ENCODE results near the gene UVRAG.

The UVRAG gene

DNA sequence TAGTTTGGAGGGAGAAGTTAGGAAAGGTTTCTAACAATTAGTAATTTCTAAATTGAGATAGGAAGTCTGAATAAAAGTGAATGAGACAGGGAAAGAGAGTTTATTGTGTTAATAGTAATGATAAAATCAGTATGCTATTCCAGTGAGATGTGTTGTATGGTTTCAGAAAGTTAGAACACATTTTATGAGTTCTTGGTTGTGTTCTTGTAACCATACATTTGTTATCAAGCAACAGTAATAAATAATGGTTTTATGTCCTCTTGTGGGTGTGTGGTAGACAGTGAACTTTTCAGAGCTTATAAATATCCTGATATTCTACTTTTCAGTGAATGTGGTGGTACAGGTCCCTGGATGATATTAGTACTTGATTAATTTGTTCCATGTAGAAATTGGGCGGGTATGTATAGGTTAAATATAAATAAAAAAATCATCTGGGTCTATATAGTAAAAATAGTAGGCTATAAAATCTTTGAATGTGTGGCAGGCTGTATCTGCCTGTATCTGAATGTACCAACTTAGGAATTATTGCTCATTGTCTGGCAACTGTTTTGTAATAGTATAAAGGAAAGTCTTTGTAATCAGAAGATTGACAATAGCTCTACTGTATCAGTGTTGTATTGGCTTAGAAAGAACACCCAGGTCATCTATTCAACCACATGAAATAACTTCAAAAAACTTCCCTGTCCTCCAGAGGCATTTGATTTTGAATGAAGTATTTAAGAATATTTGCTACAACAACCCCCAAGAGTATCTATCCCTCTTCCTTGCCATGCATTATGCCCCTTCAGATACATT, 54.8 kb downstream of the UVRAG start:
- Histone ChIP-seq H3K23ac (ENCODE audit: low read length in 2 of 2) (no peak overlapping the region), H4K8ac (ENCODE audit: low read length) (no peak overlapping the region), H3K4me2 (ENCODE audit: low read length, poor library complexity, severe bottlenecking) (no peak overlapping the region), H3K36me3 (ENCODE audit: control insufficient read depth in 1 of 2, insufficient read depth in 2 of 2, low read depth in 1 of 2, low read length in 2 of 2) (no peaks in the 10 kb centered on the region), H3K9ac (ENCODE audit: low read length) (no peak overlapping the region), H2BK15ac (ENCODE audit: low read depth, poor library complexity, severe bottlenecking) (no peak overlapping the region), H2BK120ac (ENCODE audit: low read depth, low read length) (no peak overlapping the region), H2BK12ac (ENCODE audit: low read length in 2 of 2) (no peak overlapping the region), H3K4ac (ENCODE audit: low read depth in 1 of 2, low read length in 2 of 2) (no peak overlapping the region), H4K91ac (ENCODE audit: low read length) (no peak overlapping the region), H3K27ac (ENCODE audit: low read length, poor library complexity, severe bottlenecking) (no peak overlapping the region), H2BK5ac (ENCODE audit: low read depth, low read length, poor library complexity, severe bottlenecking) (no peak overlapping the region), H3K79me1 (replicated peaks; ENCODE audit: low read length, poor library complexity, severe bottlenecking) (peaks cover 9% of the 10 kb centered on the region), H3K9me3 (ENCODE audit: control insufficient read depth, low read length) (no peaks in the 10 kb centered on the region), H3K4me3 (ENCODE audit: insufficient read depth in 1 of 2, low read depth in 1 of 2, low read length in 2 of 2) (no peak overlapping the region), H3K14ac (ENCODE audit: low read length in 2 of 2) (no peak overlapping the region), H2AFZ (ENCODE audit: low read depth, low read length) (no peak overlapping the region), H3K27me3 (ENCODE audit: control insufficient read depth in 1 of 2, insufficient read depth in 1 of 2, low read length in 2 of 2) (no peaks in the 10 kb centered on the region), H3K4me1 (ENCODE audit: control insufficient read depth, insufficient read depth, low read depth, low read length) (peaks cover 1% of the 10 kb centered on the region), H3K18ac (ENCODE audit: low read depth in 1 of 2, low read length in 2 of 2) (no peak overlapping the region), H2AK5ac (ENCODE audit: low read length, severe bottlenecking) (no peak overlapping the region)
- no peak for DNase-seq
- WGBS: no CpG with 5 or more reads among the region's 1 CpG

DNA sequence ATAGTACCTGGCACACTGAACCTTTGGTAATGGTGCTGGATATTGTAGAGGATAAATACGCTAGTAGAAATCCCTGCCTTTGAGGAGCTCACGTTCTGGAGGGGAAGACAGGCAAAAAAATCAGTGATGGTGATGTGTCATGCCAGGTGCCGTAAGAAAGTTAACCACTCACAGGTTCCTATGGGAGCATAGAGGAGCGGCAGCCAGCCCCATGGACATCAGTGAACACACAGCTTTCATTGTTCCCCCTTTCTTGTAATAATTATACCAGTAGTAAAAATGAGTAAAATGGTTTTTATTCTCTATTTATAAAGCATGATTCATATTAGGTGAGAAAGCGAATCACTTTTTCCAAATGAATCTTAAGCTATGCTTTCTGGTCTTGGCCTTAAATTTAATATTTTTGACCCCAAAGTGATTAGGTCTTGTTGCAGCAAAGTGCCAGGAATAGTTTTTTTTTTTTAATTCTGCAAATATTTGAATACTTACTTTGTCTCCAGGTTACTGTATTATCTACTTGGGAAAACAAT, 57.9 kb downstream of the UVRAG start:
- Histone ChIP-seq H3K4ac (ENCODE audit: low read depth in 1 of 2, low read length in 2 of 2) (no peak overlapping the region), H2BK5ac (ENCODE audit: low read depth, low read length, poor library complexity, severe bottlenecking) (no peak overlapping the region), H3K4me1 (ENCODE audit: control insufficient read depth, insufficient read depth, low read depth, low read length) (peaks cover 1% of the 10 kb centered on the region), H3K9me3 (ENCODE audit: control insufficient read depth, low read length) (no peaks in the 10 kb centered on the region), H3K27ac (ENCODE audit: low read length, poor library complexity, severe bottlenecking) (no peak overlapping the region), H2BK120ac (ENCODE audit: low read depth, low read length) (no peak overlapping the region), H3K27me3 (ENCODE audit: control insufficient read depth in 1 of 2, insufficient read depth in 1 of 2, low read length in 2 of 2) (no peaks in the 10 kb centered on the region), H3K4me3 (ENCODE audit: insufficient read depth in 1 of 2, low read depth in 1 of 2, low read length in 2 of 2) (no peak overlapping the region), H2BK12ac (ENCODE audit: low read length in 2 of 2) (no peak overlapping the region), H4K91ac (ENCODE audit: low read length) (no peak overlapping the region), H2BK15ac (ENCODE audit: low read depth, poor library complexity, severe bottlenecking) (no peak overlapping the region), H3K23ac (ENCODE audit: low read length in 2 of 2) (no peak overlapping the region), H3K79me1 (replicated peaks; ENCODE audit: low read length, poor library complexity, severe bottlenecking) (peaks cover 5% of the 10 kb centered on the region), H2AK5ac (ENCODE audit: low read length, severe bottlenecking) (no peak overlapping the region), H3K9ac (ENCODE audit: low read length) (no peak overlapping the region), H3K18ac (ENCODE audit: low read depth in 1 of 2, low read length in 2 of 2) (no peak overlapping the region), H2AFZ (ENCODE audit: low read depth, low read length) (no peak overlapping the region), H3K36me3 (ENCODE audit: control insufficient read depth in 1 of 2, insufficient read depth in 2 of 2, low read depth in 1 of 2, low read length in 2 of 2) (no peaks in the 10 kb centered on the region), H3K14ac (ENCODE audit: low read length in 2 of 2) (no peak overlapping the region), H3K4me2 (ENCODE audit: low read length, poor library complexity, severe bottlenecking) (no peak overlapping the region), H4K8ac (ENCODE audit: low read length) (no peak overlapping the region)
- 64% methylated on average over 4 of the region's 5 CpGs for WGBS
- no peak for DNase-seq

DNA sequence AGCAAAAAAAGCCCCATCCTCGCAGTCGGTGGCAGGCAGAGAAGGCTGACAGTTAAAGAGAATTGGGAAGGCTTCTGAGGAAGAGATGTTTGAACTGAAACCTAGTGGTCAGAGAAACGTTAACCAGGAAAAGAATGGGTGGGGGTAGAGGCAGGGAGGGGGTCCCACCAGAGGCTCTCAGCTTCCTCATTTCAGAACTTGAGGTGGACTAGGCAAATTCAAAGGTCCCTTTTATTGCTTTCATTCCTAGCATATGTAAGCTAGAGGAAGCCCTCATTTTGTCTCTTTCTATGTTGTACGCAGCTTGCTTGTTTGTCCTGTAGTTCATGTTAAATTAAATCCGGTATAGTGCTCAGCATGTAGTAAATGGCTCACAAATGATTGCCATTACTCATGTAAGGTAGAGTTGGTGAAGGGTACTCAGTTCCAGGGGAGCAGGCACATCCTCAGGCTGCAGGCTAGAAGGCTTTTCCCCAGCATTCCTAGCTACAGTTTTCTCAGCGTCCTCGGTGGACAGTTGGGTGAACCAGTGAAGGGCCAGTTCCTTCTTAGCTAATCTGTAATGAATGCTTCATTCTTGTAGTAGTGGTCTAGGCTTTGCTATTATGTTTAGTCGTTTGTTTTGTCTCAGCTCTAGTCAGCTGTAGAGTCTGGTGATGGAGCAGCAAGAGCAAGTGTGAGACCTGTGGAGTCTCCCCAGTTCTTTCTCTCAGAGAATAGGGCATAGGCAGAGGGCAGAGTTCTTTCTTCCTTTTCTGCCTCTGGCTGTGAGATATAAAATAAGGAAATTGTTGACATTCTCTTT, 58.6 kb downstream of the UVRAG start:
- H2AK5ac ChIP-seq (ENCODE audit: low read length, severe bottlenecking): no peak overlapping the region

DNA sequence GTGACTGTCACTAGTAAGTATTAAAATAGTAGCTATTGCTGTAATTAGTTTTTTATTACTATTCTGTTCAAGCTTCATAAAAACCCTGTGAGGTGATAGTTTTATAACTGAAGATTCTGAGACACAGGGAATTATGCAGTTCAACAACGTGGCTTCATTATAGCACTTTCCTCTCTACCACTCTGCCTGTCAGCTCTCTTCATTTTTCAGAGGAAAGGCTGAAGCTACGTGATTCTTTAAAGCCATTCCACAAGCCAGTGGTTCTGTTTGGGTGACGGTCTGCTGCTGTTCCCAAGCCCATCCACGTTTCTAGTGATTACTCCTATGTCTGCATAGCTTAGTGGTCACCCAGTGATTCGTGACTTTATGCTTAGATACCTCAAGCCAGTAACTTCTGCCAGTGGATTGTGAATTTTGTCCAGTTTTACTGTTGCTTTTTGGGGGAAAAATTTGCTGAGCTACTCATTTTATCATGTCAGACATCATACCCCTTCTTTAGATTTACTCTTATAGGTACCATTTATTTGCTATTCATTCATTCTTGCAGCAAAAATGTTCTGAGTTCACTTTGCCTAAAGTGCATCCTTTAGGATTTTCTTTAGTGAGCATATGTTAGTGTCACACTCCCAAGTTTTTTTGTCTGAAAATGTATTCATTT, 59.8 kb downstream of the UVRAG start:
- Histone ChIP-seq H3K14ac (ENCODE audit: low read length in 2 of 2) (no peak overlapping the region), H3K9me3 (ENCODE audit: control insufficient read depth, low read length) (no peaks in the 10 kb centered on the region), H2AFZ (ENCODE audit: low read depth, low read length) (no peak overlapping the region), H3K18ac (ENCODE audit: low read depth in 1 of 2, low read length in 2 of 2) (no peak overlapping the region), H3K9ac (ENCODE audit: low read length) (no peak overlapping the region), H4K8ac (ENCODE audit: low read length) (no peak overlapping the region), H2AK5ac (ENCODE audit: low read length, severe bottlenecking) (no peak overlapping the region), H3K4me2 (ENCODE audit: low read length, poor library complexity, severe bottlenecking) (no peak overlapping the region), H2BK15ac (ENCODE audit: low read depth, poor library complexity, severe bottlenecking) (no peak overlapping the region), H3K4me3 (ENCODE audit: insufficient read depth in 1 of 2, low read depth in 1 of 2, low read length in 2 of 2) (no peak overlapping the region), H3K36me3 (ENCODE audit: control insufficient read depth in 1 of 2, insufficient read depth in 2 of 2, low read depth in 1 of 2, low read length in 2 of 2) (peaks cover 0 to 2% of the 10 kb centered on the region in 2 experiments), H2BK12ac (ENCODE audit: low read length in 2 of 2) (no peak overlapping the region), H2BK120ac (ENCODE audit: low read depth, low read length) (no peak overlapping the region), H3K27ac (ENCODE audit: low read length, poor library complexity, severe bottlenecking) (no peak overlapping the region), H3K4me1 (ENCODE audit: control insufficient read depth, insufficient read depth, low read depth, low read length) (peaks cover 1% of the 10 kb centered on the region), H4K91ac (ENCODE audit: low read length) (no peak overlapping the region), H3K4ac (ENCODE audit: low read depth in 1 of 2, low read length in 2 of 2) (no peak overlapping the region), H3K23ac (ENCODE audit: low read length in 2 of 2) (no peak overlapping the region), H2BK5ac (ENCODE audit: low read depth, low read length, poor library complexity, severe bottlenecking) (no peak overlapping the region), H3K79me1 (replicated peaks; ENCODE audit: low read length, poor library complexity, severe bottlenecking) (peaks cover 2% of the 10 kb centered on the region), H3K27me3 (ENCODE audit: control insufficient read depth in 1 of 2, insufficient read depth in 1 of 2, low read length in 2 of 2) (no peaks in the 10 kb centered on the region)
- no peak for DNase-seq
- 86% methylated on average over 4 of the region's 5 CpGs for WGBS

More for the DNA sequence above, 58.6 kb downstream of the UVRAG start:
- Histone ChIP-seq H3K79me1 (replicated peaks; ENCODE audit: low read length, poor library complexity, severe bottlenecking) (peaks cover 2% of the 10 kb centered on the region), H2BK5ac (ENCODE audit: low read depth, low read length, poor library complexity, severe bottlenecking) (no peak overlapping the region), H3K27ac (ENCODE audit: low read length, poor library complexity, severe bottlenecking) (no peak overlapping the region), H3K4me3 (ENCODE audit: insufficient read depth in 1 of 2, low read depth in 1 of 2, low read length in 2 of 2) (no peak overlapping the region), H2AFZ (ENCODE audit: low read depth, low read length) (no peak overlapping the region), H3K4me1 (ENCODE audit: control insufficient read depth, insufficient read depth, low read depth, low read length) (peaks cover 1% of the 10 kb centered on the region), H3K23ac (ENCODE audit: low read length in 2 of 2) (no peak overlapping the region), H4K8ac (ENCODE audit: low read length) (no peak overlapping the region), H2BK120ac (ENCODE audit: low read depth, low read length) (no peak overlapping the region), H2BK12ac (ENCODE audit: low read length in 2 of 2) (no peak overlapping the region), H2BK15ac (ENCODE audit: low read depth, poor library complexity, severe bottlenecking) (no peak overlapping the region), H3K9me3 (ENCODE audit: control insufficient read depth, low read length) (no peaks in the 10 kb centered on the region), H3K4ac (ENCODE audit: low read depth in 1 of 2, low read length in 2 of 2) (no peak overlapping the region), H3K4me2 (ENCODE audit: low read length, poor library complexity, severe bottlenecking) (no peak overlapping the region), H3K36me3 (ENCODE audit: control insufficient read depth in 1 of 2, insufficient read depth in 2 of 2, low read depth in 1 of 2, low read length in 2 of 2) (no peaks in the 10 kb centered on the region), H3K18ac (ENCODE audit: low read depth in 1 of 2, low read length in 2 of 2) (no peak overlapping the region), H3K14ac (ENCODE audit: low read length in 2 of 2) (no peak overlapping the region), H4K91ac (ENCODE audit: low read length) (no peak overlapping the region), H3K9ac (ENCODE audit: low read length) (no peak overlapping the region), H3K27me3 (ENCODE audit: control insufficient read depth in 1 of 2, insufficient read depth in 1 of 2, low read length in 2 of 2) (no peaks in the 10 kb centered on the region)
- 82% methylated on average over 8 of the region's 8 CpGs for WGBS
- no peak for DNase-seq

Data from mesenchymal stem cell (in vitro differentiated cells and primary cell).